ENCODE results near the gene OLFM1.

- TF ChIP-seq POLR2AphosphoS5 (IDR thresholded peaks at IDR 0.05; ENCODE audit: low read depth, low read length) (no peak), REST (IDR thresholded peaks at IDR 0.05; ENCODE audit: insufficient read depth in 1 of 2, low read depth in 2 of 2, low read length in 2 of 2) (no peak), FOXP2 (optimal IDR thresholded peaks at IDR 0.05; ENCODE audit: borderline replicate concordance, extremely low read depth, extremely low read length, insufficient read depth) (no peak), TAF1 (IDR thresholded peaks at IDR 0.05; ENCODE audit: borderline replicate concordance, insufficient read depth, low read length) (no peak), SIN3A (IDR thresholded peaks at IDR 0.05; ENCODE audit: borderline replicate concordance, insufficient read depth, low read length) (no peak)
These were observed 10.5 kb upstream of the OLFM1 start for GRCh38 chr9:135076876-135077430.

Measured in PFSK-1 (cell line).